LNCaP clone FGC (cell line): ENCODE results near the gene BTAF1.
"Not testable (repeated sequence)": the region's sequence is repeated elsewhere in the genome, so short reads cannot be mapped to it uniquely, and the experiment has no call there.

ENCODE experiments used
- DNase-seq: peaks from one replicate; pipeline ENCODE4 v3.0.0-alpha.2; 2011; ENCODE audit warnings: low read depth
- H3K4me3 ChIP-seq: 2 replicates; pipeline ENCODE4 v1.5.1; 2011; ENCODE audit warnings: mild to moderate bottlenecking, low read depth, low read length, control low read depth
- CTCF ChIP-seq: IDR thresholded peaks from 2 replicates; pipeline ENCODE4 v1.5.1; 2012; ENCODE audit warnings: mild to moderate bottlenecking; ENCODE audit not compliant: control insufficient read depth, insufficient read depth; ENCODE audit errors: extremely low read depth

The BTAF1 gene

GRCh38 chr10:91884536-91884935 lies 39.0 kb upstream of the BTAF1 start:
- TF ChIP-seq CTCF = no peak
- DNase-seq = no peak
- H3K4me3 ChIP-seq = no peak overlapping the region

DNA sequence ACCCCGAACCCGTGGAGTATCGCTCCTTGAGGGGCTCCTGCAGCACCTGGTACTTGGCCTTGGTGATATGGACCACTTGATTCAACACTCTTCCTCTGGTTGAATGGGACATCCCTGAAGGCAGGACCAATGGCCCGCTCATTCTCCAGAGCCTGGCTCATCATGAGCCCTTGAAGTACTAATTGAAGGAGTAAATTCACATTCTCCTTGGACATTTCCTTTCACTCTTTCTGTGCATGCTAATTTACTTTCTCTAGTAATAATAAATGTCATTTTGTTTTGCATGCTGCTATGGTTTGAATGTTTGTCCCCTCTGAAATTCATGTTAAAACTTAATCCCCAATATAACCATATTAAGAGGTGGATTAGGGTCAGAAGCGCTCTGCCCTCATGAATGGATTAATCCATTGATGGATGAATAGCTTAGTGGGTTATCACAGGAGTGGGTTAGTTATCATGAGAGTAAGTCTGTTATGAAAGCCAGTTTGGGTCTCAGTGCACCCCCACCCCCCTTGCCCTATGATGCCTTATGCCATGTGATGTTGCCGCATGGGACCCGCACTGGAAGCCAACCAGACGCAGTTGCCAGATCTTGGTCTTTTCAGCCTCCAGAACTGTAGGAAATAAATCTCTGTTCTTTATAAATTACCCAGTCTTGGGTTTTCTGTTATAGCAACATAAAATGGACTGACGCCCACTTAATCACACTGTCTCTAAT lies 38.0 kb upstream of the BTAF1 start:
- H3K4me3 ChIP-seq = no peak overlapping the region
- no peak for DNase-seq
- TF ChIP-seq CTCF = no peak

GRCh38 chr10:91886954-91887271 lies 36.7 kb upstream of the BTAF1 start:
- H3K4me3 ChIP-seq = no peak overlapping the region
- TF ChIP-seq CTCF = no peak

GRCh38 chr10:91887272-91888076 lies 36.1 kb upstream of the BTAF1 start:
- DNase-seq = no peak
- no peak for TF ChIP-seq CTCF
- H3K4me3 ChIP-seq = no peak overlapping the region

More at GRCh38 chr10:91886954-91887271, 36.7 kb upstream of the BTAF1 start:
- DNase-seq = no peak

DNA sequence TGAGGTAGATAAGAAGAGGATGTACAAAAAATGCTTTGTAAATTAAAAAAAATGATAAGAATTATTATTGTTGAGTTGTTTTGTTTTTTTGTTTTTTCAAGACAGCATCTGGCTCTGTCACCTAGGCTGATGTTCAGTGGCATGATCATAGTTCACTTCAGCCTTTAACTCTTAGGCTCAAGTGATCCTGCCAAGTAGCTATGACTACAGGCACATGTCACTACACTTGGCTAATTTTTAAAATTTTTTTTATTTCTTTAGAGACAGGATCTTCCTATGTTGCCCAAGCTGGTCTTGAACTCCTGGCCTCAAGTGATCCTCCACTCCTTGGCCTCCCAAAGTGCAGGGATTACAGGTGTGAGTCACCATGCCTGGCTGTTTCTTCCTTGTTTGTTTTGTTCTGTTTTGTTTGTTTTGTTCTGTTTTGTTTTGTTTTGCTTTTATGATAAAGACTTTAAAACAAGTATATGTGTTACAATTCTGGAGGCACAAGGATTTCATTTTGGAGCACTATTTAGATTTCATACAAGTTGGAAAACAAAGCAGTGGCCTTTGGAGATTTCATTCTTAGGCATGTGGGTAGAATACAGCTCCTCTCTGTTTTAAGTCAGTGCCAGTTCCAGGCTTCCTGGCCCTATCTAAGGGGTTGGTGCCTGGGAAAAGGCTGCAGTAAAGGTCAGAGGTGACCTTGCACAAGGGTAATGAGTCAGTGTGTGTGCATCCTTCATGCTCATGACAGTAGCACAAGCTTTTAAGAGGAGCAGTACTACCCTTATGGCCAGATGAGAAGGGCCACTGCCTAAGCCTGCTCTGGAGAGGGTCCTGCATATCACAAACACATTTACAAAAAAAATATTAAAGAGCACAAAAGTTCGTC lies 32.2 kb upstream of the BTAF1 start:
- H3K4me3 ChIP-seq = no peak overlapping the region
- TF ChIP-seq CTCF = no peak
- DNase-seq = peak; percentile 32

DNA sequence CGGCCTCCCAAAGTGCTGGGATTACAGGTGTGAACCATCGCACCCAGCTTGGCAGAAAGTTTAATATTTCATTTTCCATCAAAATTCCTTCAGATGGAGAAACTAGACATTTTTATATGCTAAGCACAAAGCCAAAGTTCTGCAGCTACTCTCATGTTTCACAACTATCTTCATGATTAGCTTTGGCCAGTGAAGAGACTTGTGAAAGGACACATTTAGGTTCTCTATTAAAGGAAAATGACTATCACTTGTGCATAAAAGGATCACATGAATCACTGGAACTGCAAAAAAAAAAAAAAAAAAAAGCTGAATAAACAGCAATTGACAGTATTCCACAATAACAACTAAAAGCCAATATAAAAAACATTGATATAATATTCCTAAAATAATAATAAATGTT lies 30.5 kb upstream of the BTAF1 start:
- no peak for DNase-seq
- no peak overlapping the region for H3K4me3 ChIP-seq

DNA sequence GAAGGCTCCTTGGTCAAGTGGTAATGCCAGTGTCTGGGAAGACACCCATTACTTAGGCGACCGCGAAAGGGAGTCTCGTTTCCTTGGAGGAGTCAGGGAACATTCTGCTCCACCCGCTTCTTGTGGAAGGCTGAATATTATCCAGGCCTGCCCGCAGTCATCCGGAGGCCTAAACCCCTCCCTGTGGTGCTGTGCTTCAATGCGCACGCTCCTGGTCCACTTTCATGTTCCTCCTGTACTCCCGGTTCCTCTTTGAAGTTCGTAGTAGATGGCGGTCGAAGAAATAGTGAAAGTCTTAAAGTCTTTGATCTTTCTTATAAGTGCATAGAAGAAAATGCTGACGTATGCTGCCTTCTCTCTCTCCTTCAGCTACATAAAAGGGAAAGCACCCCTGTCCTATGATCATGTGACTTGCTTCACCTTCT lies 29.3 kb upstream of the BTAF1 start:
- DNase-seq, H3K4me3 ChIP-seq: not testable (repeated sequence)

More for the DNA sequence above, 30.5 kb upstream of the BTAF1 start:
- TF ChIP-seq CTCF = no peak
